H9 (cell line): Measurements from ENCODE around the gene B3GNT5. TPM values are rescaled to one million over a fixed set of nuclear protein-coding genes. Genes with fewer than 3 reads are reported as not detected.

Experiments used
- DNase-seq: peaks from one replicate; pipeline ENCODE4 v3.0.0-alpha.2; 2017
- H2AFZ ChIP-seq: one replicate; pipeline ENCODE4 v1.6.1; 2013; ENCODE audit warnings: mild to moderate bottlenecking, low read length, control low read depth, moderate library complexity
- H2AK5ac ChIP-seq: 2 replicates; pipeline ENCODE4 v1.6.1; 2013; ENCODE audit warnings: low read length, control low read depth, mixed read lengths; ENCODE audit not compliant: insufficient read length
- H2BK120ac ChIP-seq: one replicate; pipeline ENCODE4 v1.6.1; 2013; ENCODE audit warnings: low read depth, mild to moderate bottlenecking, low read length, control low read depth, inconsistent platforms; ENCODE audit not compliant: poor library complexity, severe bottlenecking
- H2BK12ac ChIP-seq: 2 replicates; pipeline ENCODE4 v1.6.1; 2013; ENCODE audit warnings: low read length, control low read depth, mixed read lengths, low read depth; ENCODE audit not compliant: insufficient read length
- H2BK15ac ChIP-seq: 2 replicates; pipeline ENCODE4 v1.6.1; 2013; ENCODE audit warnings: low read depth, low read length, control low read depth
- H2BK20ac ChIP-seq: one replicate; pipeline ENCODE4 v1.6.1; 2013; ENCODE audit warnings: low read depth, mild to moderate bottlenecking, low read length, control low read depth, inconsistent platforms; ENCODE audit not compliant: poor library complexity, severe bottlenecking
- H2BK5ac ChIP-seq: 2 replicates; pipeline ENCODE4 v1.6.1; 2013; ENCODE audit warnings: low read length, control low read depth, mixed read lengths; ENCODE audit not compliant: insufficient read length
- H3K14ac ChIP-seq: 2 replicates; pipeline ENCODE4 v1.6.1; 2013; ENCODE audit warnings: low read length, control low read depth; ENCODE audit not compliant: insufficient read depth
- H3K18ac ChIP-seq: 2 replicates; pipeline ENCODE4 v1.6.1; 2013; ENCODE audit warnings: low read depth, mild to moderate bottlenecking, mixed read lengths, low read length, control low read depth; ENCODE audit not compliant: insufficient read length
- H3K23ac ChIP-seq: 2 replicates; pipeline ENCODE4 v1.6.1; 2013; ENCODE audit warnings: low read length, control low read depth, mixed read lengths, low read depth; ENCODE audit not compliant: insufficient read length
- H3K23me2 ChIP-seq: 2 replicates; pipeline ENCODE4 v1.6.1; 2013; ENCODE audit warnings: low read depth, mild to moderate bottlenecking, mixed read lengths, low read length, control low read depth; ENCODE audit not compliant: insufficient read length, poor library complexity, severe bottlenecking
- H3K27ac ChIP-seq: 2 replicates; pipeline ENCODE4 v1.5.1; 2013; ENCODE audit warnings: low read length, control low read depth, mixed read lengths, low read depth; ENCODE audit not compliant: insufficient read length
- H3K27me3 ChIP-seq: 2 replicates; pipeline ENCODE4 v1.6.1; 2013; ENCODE audit warnings: low read length, control low read depth, inconsistent platforms; ENCODE audit not compliant: insufficient read depth
- H3K4ac ChIP-seq: 2 replicates; pipeline ENCODE4 v1.6.1; 2013; ENCODE audit warnings: low read depth, mild to moderate bottlenecking, control low read depth, inconsistent platforms, low read length, moderate library complexity
- H3K4me1 ChIP-seq: 2 replicates; pipeline ENCODE4 v1.6.1; 2013; ENCODE audit warnings: low read length, control low read depth, inconsistent platforms; ENCODE audit not compliant: insufficient read depth
- H3K4me2 ChIP-seq: 2 replicates; pipeline ENCODE4 v1.6.1; 2013; ENCODE audit warnings: low read length, control low read depth, mixed read lengths; ENCODE audit not compliant: insufficient read length, insufficient read depth
- H3K56ac ChIP-seq: 2 replicates; pipeline ENCODE4 v1.6.1; 2013; ENCODE audit warnings: low read depth, mild to moderate bottlenecking, mixed read lengths, low read length, control low read depth; ENCODE audit not compliant: insufficient read length
- H3K79me1 ChIP-seq: 2 replicates; pipeline ENCODE4 v1.6.1; 2013; ENCODE audit warnings: low read depth, mild to moderate bottlenecking, moderate library complexity, low read length, control low read depth, inconsistent platforms; ENCODE audit not compliant: insufficient read depth, poor library complexity, severe bottlenecking
- H3K79me2 ChIP-seq: 2 replicates; pipeline ENCODE4 v1.6.1; 2013; ENCODE audit warnings: low read length, control low read depth, inconsistent platforms; ENCODE audit not compliant: insufficient read depth
- H3K9ac ChIP-seq: 2 replicates; pipeline ENCODE4 v1.6.1; 2013; ENCODE audit warnings: low read length, control low read depth, mixed read lengths; ENCODE audit not compliant: insufficient read length; ENCODE audit errors: extremely low read depth
- H3K9me3 ChIP-seq: one replicate; pipeline ENCODE4 v1.6.1; 2013; ENCODE audit warnings: low read depth, low read length, inconsistent platforms; ENCODE audit not compliant: control insufficient read depth
- H3T11ph ChIP-seq: one replicate; pipeline ENCODE4 v1.6.1; 2013; ENCODE audit warnings: mild to moderate bottlenecking, low read length, control low read depth, inconsistent platforms
- H4K20me1 ChIP-seq: one replicate; pipeline ENCODE4 v1.6.1; 2013; ENCODE audit not compliant: control insufficient read depth, insufficient read length, insufficient read depth
- H4K5ac ChIP-seq: 2 replicates; pipeline ENCODE4 v1.6.1; 2013; ENCODE audit warnings: low read depth, mild to moderate bottlenecking, mixed read lengths, low read length, control low read depth; ENCODE audit not compliant: insufficient read length
- H4K8ac ChIP-seq: replicated peaks from 2 replicates; pipeline ENCODE4 v1.6.1; 2013; ENCODE audit warnings: low read length, control low read depth, mixed read lengths, low read depth; ENCODE audit not compliant: insufficient read length
- H4K91ac ChIP-seq: 2 replicates; pipeline ENCODE4 v1.6.1; 2013; ENCODE audit warnings: low read depth, mild to moderate bottlenecking, moderate library complexity, mixed read lengths, low read length, control low read depth; ENCODE audit not compliant: insufficient read length
- H3K27ac Mint-ChIP-seq, 3 experiments: 2 replicates in 2 of 3; 3 replicates in 1 of 3; pipeline ENCODE4 v1.8.0; 2020 to 2021; ENCODE audit warnings: mixed read lengths in 3 of 3, mild to moderate bottlenecking in 1 of 3, moderate library complexity in 1 of 3
- H3K27me3 Mint-ChIP-seq: 2 replicates; pipeline ENCODE4 v1.8.0; 2021; ENCODE audit warnings: low read depth, mild to moderate bottlenecking, moderate library complexity, mixed read lengths
- H3K36me3 Mint-ChIP-seq, 3 experiments: 2 replicates in 2 of 3; 3 replicates in 1 of 3; pipeline ENCODE4 v1.8.0; 2020 to 2021; ENCODE audit warnings: low read depth in 3 of 3, mixed read lengths in 3 of 3; ENCODE audit not compliant: insufficient read depth in 1 of 3
- H3K4me1 Mint-ChIP-seq, 2 experiments: 2 replicates each; pipeline ENCODE4 v1.8.0; 2020; ENCODE audit warnings: mixed read lengths in 2 of 2
- H3K4me3 Mint-ChIP-seq, 2 experiments: 2 replicates in 1 of 2; 3 replicates in 1 of 2; pipeline ENCODE4 v1.8.0; 2020 to 2021; ENCODE audit warnings: mild to moderate bottlenecking in 2 of 2, mixed read lengths in 2 of 2, moderate library complexity in 1 of 2
- H3K9me3 Mint-ChIP-seq, 2 experiments: 2 replicates in 1 of 2; 3 replicates in 1 of 2; pipeline ENCODE4 v1.8.0; 2020; ENCODE audit warnings: mild to moderate bottlenecking in 2 of 2, mixed read lengths in 2 of 2, moderate library complexity in 1 of 2
- WGBS: extraction: QIAGEN DNeasy Blood & Tissue Kit; methylation state at CpG from one replicate; pipeline ENCODE4 v1.1.7; 2013; ENCODE audit warnings: missing lambda C conversion rate, low lambda C conversion rate, mixed read lengths; ENCODE audit not compliant: insufficient read length; ENCODE audit errors: extremely low coverage; 5-methylcytosine and 5-hydroxymethylcytosine counted together
- total RNA-seq: library from RNA; stranded (reverse); gene quantifications from 2 replicates; pipeline ENCODE4 v1.2.1, GENCODE V29; 2021
- TF ChIP-seq, protein P1 (sequence below): fragments of 200-600 bp; sonication (generic); conservative IDR thresholded peaks from 3 replicates; pipeline ENCODE4 v1.8.0; 2021; ENCODE audit warnings: antibody characterized with exemption, mild to moderate bottlenecking

B3GNT5 gene
- total RNA-seq, 1 experiment from 2014 or later, result 7.3 TPM

DNA sequence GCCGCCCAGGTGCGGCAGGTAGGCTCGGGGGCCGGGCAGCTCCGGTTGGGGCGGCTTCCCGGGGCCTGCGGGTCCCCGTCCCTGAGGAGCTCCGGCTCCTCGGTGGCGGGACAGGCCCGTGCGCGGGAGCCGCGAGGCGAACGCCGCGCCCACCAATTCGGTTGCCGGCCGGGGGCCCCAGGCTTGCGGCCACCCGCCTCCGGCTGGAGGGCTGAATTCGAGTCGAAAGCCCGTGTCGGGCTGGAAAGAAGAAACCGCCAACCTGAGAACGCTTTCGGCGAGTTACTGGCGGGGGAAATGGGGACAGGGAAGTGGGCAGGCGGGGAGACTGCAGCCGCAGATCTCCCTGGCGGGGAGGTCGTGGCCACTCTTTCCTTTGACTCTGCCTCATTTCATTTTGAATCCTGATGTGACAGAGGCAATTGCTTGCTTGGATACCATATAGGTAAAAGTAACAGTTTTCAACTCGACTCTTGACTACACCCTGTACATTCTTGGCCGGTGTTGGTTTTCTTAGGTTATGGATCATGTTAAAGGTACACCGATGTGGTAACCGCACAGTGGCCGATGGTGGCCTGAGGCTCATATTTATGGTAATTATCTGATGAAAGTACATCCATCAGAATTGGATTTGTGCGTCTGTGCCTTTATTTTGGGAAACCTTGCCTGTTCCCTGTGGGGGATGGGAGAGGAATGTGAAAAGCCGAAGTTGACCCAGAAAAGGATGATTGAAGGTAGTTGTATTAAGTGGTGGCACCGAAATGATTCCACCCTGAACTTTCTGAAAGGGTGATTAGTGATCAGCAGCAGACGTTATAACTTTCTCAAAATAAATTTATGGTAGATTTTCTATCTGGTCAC is 1.7 kb downstream of the B3GNT5 start:
- Histone ChIP-seq H2BK5ac (no peak overlapping the region), H2BK120ac (no peak overlapping the region), H3K14ac (peak overlapping the region; percentile 93), H3K4me1 (no peaks in the 10 kb centered on the region; the same call in 1 of the 2 replicates), H4K8ac (no peak overlapping the region), H2AFZ (no peak overlapping the region), H3K56ac (no peak overlapping the region), H2BK20ac (no peak overlapping the region), H2BK12ac (no peak overlapping the region), H3K27ac (no peak overlapping the region), H3K9ac (peak overlapping the region; percentile 68), H3K4me2 (peak overlapping the region; percentile 94), H3K9me3 (no peaks in the 10 kb centered on the region), H4K5ac (no peak overlapping the region), H3K18ac (no peak overlapping the region), H4K91ac (no peak overlapping the region), H3K23ac (no peak overlapping the region), H3K4ac (no peak overlapping the region), H3K79me1 (no peaks in the 10 kb centered on the region), H3K79me2 (no peaks in the 10 kb centered on the region), H3K23me2 (peaks cover 20% of the 10 kb centered on the region), H2AK5ac (no peak overlapping the region), H2BK15ac (no peak overlapping the region; the same call in 1 of the 2 replicates), H3T11ph (no peak overlapping the region), H4K20me1 (no peaks in the 10 kb centered on the region), H3K27me3 (peaks cover 10% of the 10 kb centered on the region; the same call in 1 of the 2 replicates)
- no CpG with 5 or more reads among the region's 49 CpGs for WGBS
- Mint-ChIP-seq H3K9me3 (no peaks in the 10 kb centered on the region), H3K4me1 (peaks cover 19 to 26% of the 10 kb centered on the region in 2 experiments), H3K36me3 (peaks cover 0 to 4% (median 4%) of the 10 kb centered on the region in 3 experiments; a peak in 2 of 7 replicates), H3K4me3 (peak overlapping the region; percentile 72 to 83), H3K27ac (peak overlapping the region in 1 of 3 experiments; percentile 48; a peak in 3 of 7 replicates), H3K27me3 (peaks cover 16% of the 10 kb centered on the region)
- DNase-seq, result no peak
- TF ChIP-seq, protein P1, sequence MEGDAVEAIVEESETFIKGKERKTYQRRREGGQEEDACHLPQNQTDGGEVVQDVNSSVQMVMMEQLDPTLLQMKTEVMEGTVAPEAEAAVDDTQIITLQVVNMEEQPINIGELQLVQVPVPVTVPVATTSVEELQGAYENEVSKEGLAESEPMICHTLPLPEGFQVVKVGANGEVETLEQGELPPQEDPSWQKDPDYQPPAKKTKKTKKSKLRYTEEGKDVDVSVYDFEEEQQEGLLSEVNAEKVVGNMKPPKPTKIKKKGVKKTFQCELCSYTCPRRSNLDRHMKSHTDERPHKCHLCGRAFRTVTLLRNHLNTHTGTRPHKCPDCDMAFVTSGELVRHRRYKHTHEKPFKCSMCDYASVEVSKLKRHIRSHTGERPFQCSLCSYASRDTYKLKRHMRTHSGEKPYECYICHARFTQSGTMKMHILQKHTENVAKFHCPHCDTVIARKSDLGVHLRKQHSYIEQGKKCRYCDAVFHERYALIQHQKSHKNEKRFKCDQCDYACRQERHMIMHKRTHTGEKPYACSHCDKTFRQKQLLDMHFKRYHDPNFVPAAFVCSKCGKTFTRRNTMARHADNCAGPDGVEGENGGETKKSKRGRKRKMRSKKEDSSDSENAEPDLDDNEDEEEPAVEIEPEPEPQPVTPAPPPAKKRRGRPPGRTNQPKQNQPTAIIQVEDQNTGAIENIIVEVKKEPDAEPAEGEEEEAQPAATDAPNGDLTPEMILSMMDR, result no peak
